Sigmoid colon (tissue), 4 donors: ENCODE data around the gene BNC1.

Experiments
- EP300 ChIP-seq, 4 donors: sonication (generic); formaldehyde crosslinking; IDR thresholded peaks; one replicate each; pipeline ENCODE4 v1.6.1; 2017; ENCODE audit warnings: antibody characterized with exemption in 4 of 4
- POLR2A ChIP-seq, 2 donors: fragments of 450-650 bp; IDR thresholded peaks; one replicate each; pipeline ENCODE4 v1.6.1; 2016; ENCODE audit warnings: antibody characterized with exemption in 2 of 2, mild to moderate bottlenecking in 2 of 2, moderate library complexity in 2 of 2
- TF ChIP-seq, protein P1 (sequence below), 4 experiments: fragments of 450-650 bp in 3 of 4; fragments of 200-600 bp in 1 of 4; IDR thresholded peaks; one replicate each; pipeline ENCODE4 v1.5.1; 2016 to 2019; ENCODE audit warnings: antibody characterized with exemption in 4 of 4, mild to moderate bottlenecking in 3 of 4, moderate library complexity in 2 of 4

DNA sequence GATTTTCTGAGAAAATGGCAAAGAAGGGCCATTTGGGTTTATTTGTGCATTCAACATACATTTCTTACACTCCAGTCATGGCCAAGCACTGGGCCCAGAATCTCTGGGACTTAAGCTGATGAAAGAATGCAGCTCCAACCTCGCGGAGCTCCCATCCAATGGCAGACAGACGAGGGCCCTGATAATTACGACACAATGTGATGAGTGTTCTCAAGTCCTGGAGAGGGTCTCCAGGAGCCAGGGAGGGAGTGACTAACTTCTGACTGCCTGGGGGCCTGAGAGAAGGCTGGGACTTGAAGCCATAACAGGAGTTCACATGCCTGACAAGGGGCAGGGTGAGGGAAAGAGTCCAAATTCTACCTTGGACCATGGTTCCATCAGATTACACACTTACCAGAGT lies 42.6 kb upstream of the BNC1 start:
- TF ChIP-seq POLR2A (IDR thresholded peaks at IDR 0.05): no peak
- TF ChIP-seq, protein P1, sequence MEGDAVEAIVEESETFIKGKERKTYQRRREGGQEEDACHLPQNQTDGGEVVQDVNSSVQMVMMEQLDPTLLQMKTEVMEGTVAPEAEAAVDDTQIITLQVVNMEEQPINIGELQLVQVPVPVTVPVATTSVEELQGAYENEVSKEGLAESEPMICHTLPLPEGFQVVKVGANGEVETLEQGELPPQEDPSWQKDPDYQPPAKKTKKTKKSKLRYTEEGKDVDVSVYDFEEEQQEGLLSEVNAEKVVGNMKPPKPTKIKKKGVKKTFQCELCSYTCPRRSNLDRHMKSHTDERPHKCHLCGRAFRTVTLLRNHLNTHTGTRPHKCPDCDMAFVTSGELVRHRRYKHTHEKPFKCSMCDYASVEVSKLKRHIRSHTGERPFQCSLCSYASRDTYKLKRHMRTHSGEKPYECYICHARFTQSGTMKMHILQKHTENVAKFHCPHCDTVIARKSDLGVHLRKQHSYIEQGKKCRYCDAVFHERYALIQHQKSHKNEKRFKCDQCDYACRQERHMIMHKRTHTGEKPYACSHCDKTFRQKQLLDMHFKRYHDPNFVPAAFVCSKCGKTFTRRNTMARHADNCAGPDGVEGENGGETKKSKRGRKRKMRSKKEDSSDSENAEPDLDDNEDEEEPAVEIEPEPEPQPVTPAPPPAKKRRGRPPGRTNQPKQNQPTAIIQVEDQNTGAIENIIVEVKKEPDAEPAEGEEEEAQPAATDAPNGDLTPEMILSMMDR (IDR thresholded peaks at IDR 0.05): no peak
- TF ChIP-seq EP300 (IDR thresholded peaks at IDR 0.05): no peak
